ENCODE data around the gene HTATSF1.

Gene HTATSF1

GRCh38 chrX:136497556-136498052 is at the start of gene HTATSF1:
Gene HTATSF1 (plus strand): TSS chrX:136497592. CDS start chrX:136497685, 93 bp downstream.
- DNase-seq (ENCODE audit: low spot score), result no peak

GRCh38 chrX:136447968-136448367 is 49.4 kb upstream of the HTATSF1 start:
- DNase-seq (ENCODE audit: low spot score), result no peak

GRCh38 chrX:136450050-136450830 is 47.2 kb upstream of the HTATSF1 start:
- no peak for DNase-seq (ENCODE audit: low spot score)

- no peak for DNase-seq (ENCODE audit: low spot score)
Observed at GRCh38 chrX:136452614-136453013, 44.8 kb upstream of the HTATSF1 start.

GRCh38 chrX:136453114-136453513 is 44.3 kb upstream of the HTATSF1 start:
- DNase-seq (ENCODE audit: low spot score), result no peak

GRCh38 chrX:136453771-136454170 is 43.6 kb upstream of the HTATSF1 start:
- no peak for DNase-seq (ENCODE audit: low spot score)

- DNase-seq (ENCODE audit: low spot score), result no peak
Observed at GRCh38 chrX:136456133-136456532, 41.3 kb upstream of the HTATSF1 start.

GRCh38 chrX:136457303-136457917 is 40.0 kb upstream of the HTATSF1 start:
- no peak for DNase-seq (ENCODE audit: low spot score)

GRCh38 chrX:136464589-136464988 is 32.8 kb upstream of the HTATSF1 start:
- DNase-seq (ENCODE audit: low spot score), result no peak

GRCh38 chrX:136467303-136467702 is 30.1 kb upstream of the HTATSF1 start:
- DNase-seq (ENCODE audit: low spot score), result no peak

- DNase-seq (ENCODE audit: low spot score), result no peak
Observed at GRCh38 chrX:136468391-136469103, 28.8 kb upstream of the HTATSF1 start.

- DNase-seq (ENCODE audit: low spot score), result no peak
Observed at GRCh38 chrX:136473663-136474062, 23.7 kb upstream of the HTATSF1 start.

GRCh38 chrX:136475236-136475635 is 22.2 kb upstream of the HTATSF1 start:
- no peak for DNase-seq (ENCODE audit: low spot score)

GRCh38 chrX:136476501-136476900 is 20.9 kb upstream of the HTATSF1 start:
- DNase-seq (ENCODE audit: low spot score), result no peak

GRCh38 chrX:136477026-136477425 is 20.4 kb upstream of the HTATSF1 start:
- DNase-seq (ENCODE audit: low spot score), result no peak

GRCh38 chrX:136480383-136480782 is 17.0 kb upstream of the HTATSF1 start:
- no peak for DNase-seq (ENCODE audit: low spot score)

- DNase-seq (ENCODE audit: low spot score), result no peak
Observed at GRCh38 chrX:136487647-136488046, 9.7 kb upstream of the HTATSF1 start, which contains the start of gene BRS3. Gene BRS3 (plus strand): TSS chrX:136487947. CDS start chrX:136488115, 168 bp downstream.

GRCh38 chrX:136488706-136489105 is 8.7 kb upstream of the HTATSF1 start:
- no peak for DNase-seq (ENCODE audit: low spot score)

- DNase-seq (ENCODE audit: low spot score), result no peak
Observed at GRCh38 chrX:136491832-136492231, 5.6 kb upstream of the HTATSF1 start.

GRCh38 chrX:136493011-136493410 is 4.4 kb upstream of the HTATSF1 start:
- no peak for DNase-seq (ENCODE audit: low spot score)

GRCh38 chrX:136495043-136495442 is 2.3 kb upstream of the HTATSF1 start:
- no peak for DNase-seq (ENCODE audit: low spot score)

GRCh38 chrX:136496186-136496763 is 1.1 kb upstream of the HTATSF1 start:
- DNase-seq (ENCODE audit: low spot score), result no peak
